ENCODE results near the gene RALGPS1. TPM values are rescaled to one million over a fixed set of nuclear protein-coding genes. Genes with fewer than 3 reads are reported as not detected.

RALGPS1 gene
- total and polyA plus RNA-seq, 2 of the 8 experiments (the other 6 are each of a cell fraction or from before 2014, with no cell fraction given), result 20.0 to 23.5 TPM

GRCh38 chr9:127219520-127219919 is 304.9 kb downstream of the RALGPS1 start:
- peaks cover 6% of the 10 kb centered on the region; the same call in 1 of the 2 replicates for H3K23me2 ChIP-seq (ENCODE audit: low read depth, low read length)
- H3K56ac ChIP-seq (replicated peaks; ENCODE audit: insufficient read length, low read depth, low read length), result no peak overlapping the region
- H4K20me1 ChIP-seq (replicated peaks in 1 of 2; ENCODE audit: control insufficient read depth in 1 of 2, insufficient read depth in 2 of 2, low read length in 2 of 2), result peaks cover 0 to 3% of the 10 kb centered on the region in 2 experiments
- POLR2A ChIA-PET (ENCODE audit: partially characterized antibody), result interaction anchor here (2.5 kb wide), 1 partner anchor 9 kb away, joined by 8 read pairs; no protein-coding TSS in a partner anchor
- H4K91ac ChIP-seq (replicated peaks; ENCODE audit: insufficient read length, low read length), result no peak overlapping the region
- no peak for TF ChIP-seq MAX (IDR thresholded peaks at IDR 0.05)
- no peak for TF ChIP-seq SP1 (IDR thresholded peaks at IDR 0.05; ENCODE audit: low read depth, low read length)
- no peak for TF ChIP-seq RBBP5 (IDR thresholded peaks at IDR 0.05; ENCODE audit: borderline replicate concordance, low read depth, low read length)
- TF ChIP-seq CTBP2 (IDR thresholded peaks at IDR 0.05; ENCODE audit: borderline replicate concordance, insufficient read depth, insufficient read length, low read length), result no peak
- no peak for TF ChIP-seq GTF2F1 (IDR thresholded peaks at IDR 0.05; ENCODE audit: borderline replicate concordance, low read depth, low read length)
- no peak for TF ChIP-seq USF2 (IDR thresholded peaks at IDR 0.05; ENCODE audit: low read length)
- no peak for TF ChIP-seq BRCA1 (IDR thresholded peaks at IDR 0.05; ENCODE audit: low read depth, low read length)
- no peak for TF ChIP-seq CEBPB (IDR thresholded peaks at IDR 0.05; ENCODE audit: low read depth, low read length)
- TF ChIP-seq KDM4A (IDR thresholded peaks at IDR 0.05; ENCODE audit: low read depth, low read length, severe bottlenecking), result no peak
- no peak for TF ChIP-seq CBX5 (IDR thresholded peaks at IDR 0.05; ENCODE audit: low read depth, low read length)
- TF ChIP-seq KDM1A (IDR thresholded peaks at IDR 0.05; ENCODE audit: borderline replicate concordance, low read length), result no peak
- H2BK120ac ChIP-seq (replicated peaks; ENCODE audit: low read depth, low read length), result no peak overlapping the region
- H3K27ac ChIP-seq (ENCODE audit: low read depth, low read length), result no peak overlapping the region
- no peak overlapping the region for H2BK5ac ChIP-seq (ENCODE audit: low read depth, low read length)
- WGBS, 2 experiments (ENCODE audit: extremely low coverage in 1 of 2, insufficient coverage in 1 of 2, insufficient read length in 1 of 2, insufficient replicate concordance in 2 of 2, low coverage in 1 of 2, low lambda C conversion rate in 2 of 2, missing lambda C conversion rate in 1 of 2), result 91% methylated on average over 6 of the region's 6 CpGs; no CpG with 5 or more reads in 1 of the 2 experiments
- no peak overlapping the region for H3K14ac ChIP-seq (ENCODE audit: insufficient read length)
- no peak overlapping the region for H3K4me2 ChIP-seq (ENCODE audit: insufficient read depth in 1 of 2, low read depth in 2 of 2, low read length in 2 of 2)
- H3K9ac ChIP-seq (replicated peaks in 1 of 4; ENCODE audit: extremely low read depth in 1 of 4, low read depth in 3 of 4, low read length in 3 of 4), result no peak overlapping the region
- H3K4me3 ChIP-seq (ENCODE audit: extremely low read depth in 1 of 4, insufficient read depth in 2 of 4, low read depth in 3 of 4, low read length in 4 of 4), result no peak overlapping the region
- no peak overlapping the region for H2AFZ ChIP-seq (ENCODE audit: low read length)
- H3K9me3 ChIP-seq (ENCODE audit: insufficient read depth in 2 of 2, low read depth in 1 of 2, low read length in 1 of 2), result no peaks in the 10 kb centered on the region
- H3K79me1 ChIP-seq (ENCODE audit: low read depth, low read length), result no peaks in the 10 kb centered on the region
- no peak overlapping the region for H2AK5ac ChIP-seq (ENCODE audit: low read depth, low read length)
- no peak overlapping the region for H2BK12ac ChIP-seq (ENCODE audit: low read depth, low read length)
- no peak overlapping the region for H4K5ac ChIP-seq (ENCODE audit: insufficient read length, low read depth, low read length)
- no peak overlapping the region for H4K8ac ChIP-seq (ENCODE audit: extremely low read depth, insufficient read depth, low read length)
- no peak overlapping the region for H3K23ac ChIP-seq (ENCODE audit: insufficient read length)
- DNase-seq (ENCODE audit: low read depth in 1 of 2, low spot score in 2 of 2) (no peak), FAIRE-seq (no peak)
- H3K79me2 ChIP-seq (ENCODE audit: control insufficient read depth in 1 of 2, insufficient read depth in 2 of 2, low read length in 2 of 2), result no peaks in the 10 kb centered on the region
- no peak overlapping the region for H3K18ac ChIP-seq (ENCODE audit: extremely low read depth, low read length)
- H3K27me3 ChIP-seq (replicated peaks in 1 of 4; ENCODE audit: control insufficient read depth in 3 of 4, extremely low read depth in 1 of 4, insufficient read depth in 3 of 4, low read length in 3 of 4), result peaks cover 0 to 5% (median 1%) of the 10 kb centered on the region in 4 experiments; a peak in 1 of 7 replicates
- no peak overlapping the region for H2BK20ac ChIP-seq (ENCODE audit: low read length)
- no peaks in the 10 kb centered on the region for H3K36me3 ChIP-seq (ENCODE audit: control insufficient read depth in 2 of 4, insufficient read depth in 4 of 4, low read length in 3 of 4)
- H3K4me1 ChIP-seq (replicated peaks in 1 of 4; ENCODE audit: control insufficient read depth in 3 of 4, insufficient read depth in 4 of 4, low read length in 3 of 4), result peaks cover 0 to 8% (median 3%) of the 10 kb centered on the region in 4 experiments; a peak in 5 of 7 replicates
- no peak overlapping the region for H2BK15ac ChIP-seq (ENCODE audit: low read length)
- no peak overlapping the region for H3K4ac ChIP-seq (replicated peaks; ENCODE audit: insufficient read length, low read depth, low read length)
- CTCF ChIA-PET (ENCODE audit: partially characterized antibody), result interaction anchor here (1.0 to 1.5 kb wide), 4 partner anchors 8 to 278 kb away, joined by 3 to 4 read pairs (median 4); no protein-coding TSS in a partner anchor

Measured in H1 (cell line).